Measurements from ENCODE around the gene SPTBN2. TPM values are rescaled to one million over a fixed set of nuclear protein-coding genes. Genes with fewer than 3 reads are reported as not detected.

The SPTBN2 gene
- total RNA-seq, 2 donors from 2014 or later, result 0.69 to 1.5 TPM

- Mint-ChIP-seq H3K36me3 (ENCODE audit: insufficient read depth in 2 of 2) (no peaks in the 10 kb centered on the region), H3K9me3 (no peaks in the 10 kb centered on the region), H3K27ac (no peak overlapping the region), H3K4me1 (ENCODE audit: low read depth) (peaks cover 12% of the 10 kb centered on the region), H3K4me3 (no peak overlapping the region), H3K27me3 (ENCODE audit: low read depth) (no peaks in the 10 kb centered on the region)
- DNase-seq, result no peak
- no peak for ATAC-seq (replicated peaks in 1 of 2)
Measured at GRCh38 chr11:66680966-66681645, 47.9 kb downstream of the SPTBN2 start.

- peak; percentile 97 to 98 for DNase-seq
- Mint-ChIP-seq H3K36me3 (ENCODE audit: insufficient read depth in 2 of 2) (no peaks in the 10 kb centered on the region), H3K4me1 (ENCODE audit: low read depth) (peaks cover 35% of the 10 kb centered on the region), H3K4me3 (peak within 1 kb of the TSS; percentile 91), H3K9me3 (no peaks in the 10 kb centered on the region), H3K27ac (peak within 1 kb of the TSS; percentile 95), H3K27me3 (ENCODE audit: low read depth) (no peaks in the 10 kb centered on the region)
- peak; percentile 92 to 94 for ATAC-seq (replicated peaks in 1 of 2)
Measured at GRCh38 chr11:66677599-66678375, 51.2 kb downstream of the SPTBN2 start, which contains the start of gene RBM4B. Gene RBM4B (minus strand): TSS chr11:66677887. CDS start chr11:66677079, 808 bp downstream.

GRCh38 chr11:66676931-66677598 is 52.0 kb downstream of the SPTBN2 start:
- Mint-ChIP-seq H3K27me3 (ENCODE audit: low read depth) (no peaks in the 10 kb centered on the region), H3K4me1 (ENCODE audit: low read depth) (peaks cover 37% of the 10 kb centered on the region), H3K4me3 (peak overlapping the region; percentile 91), H3K9me3 (no peaks in the 10 kb centered on the region), H3K36me3 (ENCODE audit: insufficient read depth in 2 of 2) (no peaks in the 10 kb centered on the region), H3K27ac (peak overlapping the region; percentile 95)
- ATAC-seq (replicated peaks in 1 of 2) (no peak), DNase-seq (no peak)

- ATAC-seq (replicated peaks in 1 of 2), result no peak
- Mint-ChIP-seq H3K36me3 (ENCODE audit: insufficient read depth in 2 of 2) (no peaks in the 10 kb centered on the region), H3K27me3 (ENCODE audit: low read depth) (no peaks in the 10 kb centered on the region), H3K27ac (peak overlapping the region; percentile 25), H3K4me3 (peak overlapping the region; percentile 91), H3K9me3 (no peaks in the 10 kb centered on the region), H3K4me1 (ENCODE audit: low read depth) (peaks cover 37% of the 10 kb centered on the region)
- no peak for DNase-seq
Measured at GRCh38 chr11:66676282-66676919, 52.6 kb downstream of the SPTBN2 start.

GRCh38 chr11:66674964-66675602 is 53.9 kb downstream of the SPTBN2 start:
- H3K9me3 Mint-ChIP-seq, result no peaks in the 10 kb centered on the region
- H3K4me3 Mint-ChIP-seq, result peak overlapping the region; percentile 1 to 72
- no peaks in the 10 kb centered on the region for H3K36me3 Mint-ChIP-seq (ENCODE audit: insufficient read depth in 2 of 2)
- peak overlapping the region; percentile 88 for H3K27ac Mint-ChIP-seq
- DNase-seq, result no peak
- H3K27me3 Mint-ChIP-seq (ENCODE audit: low read depth), result no peaks in the 10 kb centered on the region
- H3K4me1 Mint-ChIP-seq (ENCODE audit: low read depth), result peaks cover 44% of the 10 kb centered on the region
- ATAC-seq (replicated peaks in 1 of 2), result no peak

GRCh38 chr11:66670816-66671215 is 58.2 kb downstream of the SPTBN2 start:
- no peaks in the 10 kb centered on the region for H3K27me3 Mint-ChIP-seq (ENCODE audit: low read depth)
- H3K27ac Mint-ChIP-seq, result peak overlapping the region; percentile 79
- H3K4me3 Mint-ChIP-seq, result no peak overlapping the region
- peaks cover 37% of the 10 kb centered on the region for H3K4me1 Mint-ChIP-seq (ENCODE audit: low read depth)
- H3K36me3 Mint-ChIP-seq (ENCODE audit: insufficient read depth in 2 of 2), result peaks cover 0 to 5% of the 10 kb centered on the region in 2 donors
- H3K9me3 Mint-ChIP-seq, result no peaks in the 10 kb centered on the region
- DNase-seq (no peak), ATAC-seq (replicated peaks in 1 of 2) (no peak)

- H3K27me3 Mint-ChIP-seq (ENCODE audit: low read depth), result no peaks in the 10 kb centered on the region
- peaks cover 10% of the 10 kb centered on the region for H3K4me1 Mint-ChIP-seq (ENCODE audit: low read depth)
- ATAC-seq (replicated peaks in 1 of 2) (no peak), DNase-seq (no peak)
- H3K36me3 Mint-ChIP-seq (ENCODE audit: insufficient read depth in 2 of 2), result peaks cover 5 to 8% of the 10 kb centered on the region in 2 donors
- H3K27ac Mint-ChIP-seq, result peak overlapping the region; percentile 47
- no peaks in the 10 kb centered on the region for H3K9me3 Mint-ChIP-seq
- H3K4me3 Mint-ChIP-seq, result no peak overlapping the region
Measured at GRCh38 chr11:66665369-66665768, 63.6 kb downstream of the SPTBN2 start.

GRCh38 chr11:66663741-66664296 is 65.2 kb downstream of the SPTBN2 start:
- Mint-ChIP-seq H3K27ac (no peak overlapping the region), H3K4me3 (no peak overlapping the region), H3K4me1 (ENCODE audit: low read depth) (no peaks in the 10 kb centered on the region), H3K27me3 (ENCODE audit: low read depth) (no peaks in the 10 kb centered on the region), H3K36me3 (ENCODE audit: insufficient read depth in 2 of 2) (peaks cover 7 to 14% of the 10 kb centered on the region in 2 donors), H3K9me3 (no peaks in the 10 kb centered on the region)
- ATAC-seq (replicated peaks in 1 of 2) (no peak), DNase-seq (no peak)

GRCh38 chr11:66659763-66660162 is 69.3 kb downstream of the SPTBN2 start:
- H3K27ac Mint-ChIP-seq, result peak overlapping the region; percentile 6
- ATAC-seq (replicated peaks in 1 of 2), result no peak

GRCh38 chr11:66653123-66653522 is 75.9 kb downstream of the SPTBN2 start:
- no peaks in the 10 kb centered on the region for H3K27me3 Mint-ChIP-seq (ENCODE audit: low read depth)
- ATAC-seq (replicated peaks in 1 of 2) (peak in 1 of 2 donors; percentile 55), DNase-seq (no peak)
- H3K36me3 Mint-ChIP-seq (ENCODE audit: insufficient read depth in 2 of 2), result peaks cover 6 to 25% of the 10 kb centered on the region in 2 donors
- H3K4me1 Mint-ChIP-seq (ENCODE audit: low read depth), result peaks cover 38% of the 10 kb centered on the region
- H3K9me3 Mint-ChIP-seq, result no peaks in the 10 kb centered on the region
- no peak overlapping the region for H3K4me3 Mint-ChIP-seq
- peak overlapping the region; percentile 58 for H3K27ac Mint-ChIP-seq

More at GRCh38 chr11:66659763-66660162, 69.3 kb downstream of the SPTBN2 start:
- Mint-ChIP-seq H3K36me3 (ENCODE audit: insufficient read depth in 2 of 2) (peaks cover 7 to 12% of the 10 kb centered on the region in 2 donors), H3K27me3 (ENCODE audit: low read depth) (no peaks in the 10 kb centered on the region), H3K4me3 (no peak overlapping the region), H3K4me1 (ENCODE audit: low read depth) (no peaks in the 10 kb centered on the region), H3K9me3 (no peaks in the 10 kb centered on the region)
- no peak for DNase-seq

- peak in 1 of 2 donors; percentile 17 for ATAC-seq (replicated peaks in 1 of 2)
- Mint-ChIP-seq H3K4me3 (no peak overlapping the region), H3K9me3 (no peaks in the 10 kb centered on the region), H3K27me3 (ENCODE audit: low read depth) (no peaks in the 10 kb centered on the region), H3K27ac (no peak overlapping the region), H3K36me3 (ENCODE audit: insufficient read depth in 2 of 2) (peaks cover 6 to 23% of the 10 kb centered on the region in 2 donors), H3K4me1 (ENCODE audit: low read depth) (peaks cover 41% of the 10 kb centered on the region)
- DNase-seq, result no peak
Measured at GRCh38 chr11:66652651-66653050, 76.4 kb downstream of the SPTBN2 start.

- Mint-ChIP-seq H3K9me3 (no peaks in the 10 kb centered on the region), H3K27ac (no peak overlapping the region), H3K4me3 (no peak overlapping the region), H3K36me3 (ENCODE audit: insufficient read depth in 2 of 2) (peaks cover 12 to 38% of the 10 kb centered on the region in 2 donors), H3K27me3 (ENCODE audit: low read depth) (no peaks in the 10 kb centered on the region), H3K4me1 (ENCODE audit: low read depth) (peaks cover 56% of the 10 kb centered on the region)
- DNase-seq (no peak), ATAC-seq (replicated peaks in 1 of 2) (peak; percentile 16 to 35)
Measured at GRCh38 chr11:66651016-66651415, 78.0 kb downstream of the SPTBN2 start.
